Measurements from ENCODE around the gene CYP4F12. TPM values are rescaled to one million over a fixed set of nuclear protein-coding genes. Genes with fewer than 3 reads are reported as not detected.
A peak's percentile ranks its signal among the peaks of the same experiment; 100 is the strongest.

CYP4F12 gene
- 3.8 and 8.8 TPM in 2 replicates for total RNA-seq (2022)
- Bru-seq, nascent RNA, result percentile 43 among the genes with signal in this experiment
- BruChase-seq, experiment 1, labeled RNA remaining after a 6-hour chase, result percentile 29 among the genes with signal in this experiment
- percentile 31 among the genes with signal in this experiment for BruChase-seq, experiment 2, labeled RNA remaining after a 2-hour chase
- long read RNA-seq, transcript CYP4F12-215 (13 exons, 2,044 nt), result major isoform, 8 of 12 reads
- long read RNA-seq, partial matches to known transcripts, result 0 of 12 reads
- long read RNA-seq, other reads (novel, unspliced or antisense), result 3 of 12 reads

- Mint-ChIP-seq H3K4me3 (ENCODE audit: low read depth, unreplicated experiment) (peak within 1 kb of the TSS; percentile 44), H3K36me3 (ENCODE audit: insufficient read depth, unreplicated experiment) (no peaks in the 10 kb centered on the region), H3K27ac (ENCODE audit: unreplicated experiment) (peak within 1 kb of the TSS; percentile 60), H3K9me3 (ENCODE audit: low read depth, unreplicated experiment) (peaks cover 6% of the 10 kb centered on the region), H3K4me1 (ENCODE audit: low read depth, unreplicated experiment) (peaks cover 23% of the 10 kb centered on the region), H3K27me3 (ENCODE audit: unreplicated experiment) (peaks cover 10% of the 10 kb centered on the region)
- peak; percentile 86 for DNase-seq
- intact Hi-C loops (cut with micrococcal nuclease; ENCODE audit: unreplicated experiment), result no loop called here
- no peak for TF ChIP-seq CTCF (IDR thresholded peaks at IDR 0.05; ENCODE audit: unreplicated experiment)
- CTCF ChIA-PET, result no interaction called here
- BruUV-seq (replicated peaks), result no TSS peak
Observed at GRCh38 chr19:15672580-15673175, at the start of gene CYP4F12. Gene CYP4F12 (plus strand): TSS chr19:15673087. CDS start chr19:15673530, 443 bp downstream.

DNA sequence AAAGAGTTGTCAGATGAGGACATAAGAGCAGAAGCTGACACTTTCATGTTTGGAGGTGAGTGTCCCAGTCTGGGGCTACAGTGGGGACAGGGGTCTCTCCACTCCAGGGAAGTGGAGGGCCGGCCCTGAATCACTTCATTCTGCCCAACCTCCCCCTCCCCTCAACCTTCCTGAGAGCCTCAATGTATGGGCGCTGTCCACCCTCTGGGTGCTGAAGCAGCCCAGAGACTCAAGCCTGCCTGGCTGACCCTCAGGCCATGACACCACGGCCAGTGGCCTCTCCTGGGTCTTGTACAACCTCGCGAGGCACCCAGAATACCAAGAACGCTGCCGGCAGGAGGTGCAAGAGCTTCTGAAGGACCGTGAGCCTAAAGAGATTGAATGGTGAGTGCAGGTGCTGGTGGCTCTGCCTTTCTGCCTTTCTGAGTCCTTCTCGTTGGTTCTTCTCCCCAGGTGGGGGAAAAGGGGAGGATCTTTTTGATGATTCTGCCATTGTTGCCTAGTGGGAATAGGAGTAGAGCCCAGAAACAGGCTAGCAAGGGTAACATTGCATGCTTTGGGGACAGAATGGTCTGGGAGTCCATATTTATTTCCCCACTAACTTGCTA, 49.1 kb upstream of the CYP4F12 start:
- Mint-ChIP-seq H3K4me1 (ENCODE audit: low read depth, unreplicated experiment) (peaks cover 17% of the 10 kb centered on the region), H3K27ac (ENCODE audit: unreplicated experiment) (no peak overlapping the region), H3K36me3 (ENCODE audit: insufficient read depth, unreplicated experiment) (no peaks in the 10 kb centered on the region), H3K4me3 (ENCODE audit: low read depth, unreplicated experiment) (no peak overlapping the region), H3K27me3 (ENCODE audit: unreplicated experiment) (peaks cover 14% of the 10 kb centered on the region), H3K9me3 (ENCODE audit: low read depth, unreplicated experiment) (peaks cover 2% of the 10 kb centered on the region)
- no TSS peak for BruUV-seq (replicated peaks)
- intact Hi-C loops (cut with micrococcal nuclease; ENCODE audit: unreplicated experiment), result no loop called here
- DNase-seq, result peak; percentile 32
- CTCF ChIA-PET, result no interaction called here
- no peak for TF ChIP-seq CTCF (IDR thresholded peaks at IDR 0.05; ENCODE audit: unreplicated experiment)

- Mint-ChIP-seq H3K4me3 (ENCODE audit: low read depth, unreplicated experiment) (no peak overlapping the region), H3K9me3 (ENCODE audit: low read depth, unreplicated experiment) (no peaks in the 10 kb centered on the region), H3K27me3 (ENCODE audit: unreplicated experiment) (no peaks in the 10 kb centered on the region), H3K27ac (ENCODE audit: unreplicated experiment) (no peak overlapping the region), H3K36me3 (ENCODE audit: insufficient read depth, unreplicated experiment) (no peaks in the 10 kb centered on the region), H3K4me1 (ENCODE audit: low read depth, unreplicated experiment) (peaks cover 3% of the 10 kb centered on the region)
- DNase-seq, result no peak
- CTCF ChIA-PET, result no interaction called here
- intact Hi-C loops (cut with micrococcal nuclease; ENCODE audit: unreplicated experiment), result loop anchor here (2.0 kb wide), 1 partner anchor 182 kb away; no protein-coding TSS in a partner anchor
- BruUV-seq (replicated peaks), result no TSS peak
- TF ChIP-seq CTCF (IDR thresholded peaks at IDR 0.05; ENCODE audit: unreplicated experiment), result no peak
Observed at GRCh38 chr19:15628236-15629002, 44.5 kb upstream of the CYP4F12 start.

Data from Calu3 (cell line).